Measurements from ENCODE around the gene GLI3.

GRCh38 chr7:41955451-41955850, 281.6 kb downstream of the GLI3 start:
- TF ChIP-seq POLR2A (IDR thresholded peaks at IDR 0.05; ENCODE audit: low read depth, low read length) (no peak), TAF1 (IDR thresholded peaks at IDR 0.05; ENCODE audit: low read depth, low read length) (no peak), POLR2AphosphoS5 (IDR thresholded peaks at IDR 0.05; ENCODE audit: low read depth, low read length) (no peak)
